DMS53 (cell line): ENCODE data around the gene OR10D3.
"Not testable (repeated sequence)": the region's sequence is repeated elsewhere in the genome, so short reads cannot be mapped to it uniquely, and the experiment has no call there.

Source experiments
- DNase-seq: peaks from one replicate; lab custom pipeline; 2025; lab: John Stamatoyannopoulos, UW

The OR10D3 gene

GRCh38 chr11:124183068-124183467, at the start of gene OR10D3:
TSS of gene OR10D3 (plus strand) at chr11:124183345. CDS start at chr11:124185270, 1,925 bp downstream.
- DNase-seq = no peak

DNA sequence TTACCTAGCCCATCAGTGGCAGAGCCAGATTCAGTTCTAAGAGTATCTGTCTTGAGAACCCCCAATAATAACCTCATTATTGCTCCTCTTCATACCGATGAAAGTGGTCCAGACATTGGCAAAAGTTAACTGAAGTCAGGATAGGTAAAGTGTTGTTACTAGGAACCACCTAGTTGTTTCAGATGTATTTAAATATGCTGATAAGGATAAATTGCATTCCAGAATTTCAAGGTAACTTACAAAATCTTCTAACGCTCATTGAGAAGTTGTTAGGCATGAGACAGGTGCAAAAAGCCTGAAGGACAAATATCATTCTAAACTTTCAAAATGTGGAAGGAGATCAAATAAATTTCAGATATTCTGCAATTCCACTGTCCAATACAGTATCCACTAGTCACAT, 40.1 kb upstream of the OR10D3 start:
- no peak for DNase-seq

GRCh38 chr11:124147951-124148350, 35.2 kb upstream of the OR10D3 start:
- no peak for DNase-seq

GRCh38 chr11:124150684-124151083, 32.5 kb upstream of the OR10D3 start:
- DNase-seq = no peak

DNA sequence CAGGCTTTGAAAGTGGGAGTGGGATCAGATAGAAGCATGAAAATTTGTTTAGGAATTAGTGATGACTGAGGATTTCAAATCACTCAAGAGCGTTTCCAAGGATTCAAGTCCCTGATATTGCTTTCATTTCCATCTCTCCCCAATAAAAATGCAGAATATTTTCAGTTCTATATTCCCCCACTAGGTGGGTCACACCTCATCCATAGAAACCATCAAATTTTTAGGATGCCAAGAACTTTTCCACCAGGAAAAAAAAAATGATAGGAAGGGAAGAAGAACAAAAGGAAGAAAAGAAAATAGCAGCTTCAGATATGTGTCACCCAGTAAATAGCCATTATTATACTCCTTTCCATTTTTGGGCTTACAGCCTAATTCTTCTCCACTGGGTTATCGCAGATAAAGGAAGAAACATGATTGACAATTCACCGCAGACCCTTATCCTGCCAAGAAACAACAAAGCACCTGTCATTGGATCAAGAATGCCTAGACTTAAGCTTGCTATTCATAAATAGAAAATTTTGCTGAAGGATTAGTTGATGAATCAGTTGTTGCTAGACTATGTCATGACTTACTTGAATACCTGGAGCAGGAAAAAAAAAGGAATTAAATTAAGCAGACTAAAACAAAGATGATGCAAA, 30.3 kb upstream of the OR10D3 start:
- no peak for DNase-seq

- DNase-seq = no peak
These were observed 29.3 kb upstream of the OR10D3 start for GRCh38 chr11:124153821-124154220.

GRCh38 chr11:124159481-124159880, 23.7 kb upstream of the OR10D3 start:
- DNase-seq = no peak

- no peak for DNase-seq
These were observed 22.2 kb upstream of the OR10D3 start for GRCh38 chr11:124160986-124161385.

DNA sequence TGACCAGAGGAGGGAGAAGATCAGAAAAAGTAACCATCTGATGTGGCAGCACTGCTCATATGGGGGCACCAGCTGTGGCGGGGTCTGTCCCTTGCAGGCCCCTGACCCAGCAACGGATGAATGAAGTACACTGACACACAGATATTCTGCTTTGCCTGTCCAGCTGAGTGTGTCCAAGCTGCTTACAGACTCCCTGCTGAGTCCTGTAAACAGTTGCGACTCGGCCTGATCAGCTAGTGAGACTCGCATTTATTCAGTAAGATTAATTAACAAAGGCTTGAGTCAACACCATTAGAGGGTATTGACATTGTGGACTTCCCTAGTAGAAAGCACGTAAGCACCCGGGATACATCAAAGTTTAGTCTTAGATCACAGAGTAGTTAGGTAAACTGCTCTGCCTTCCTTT, 15.3 kb upstream of the OR10D3 start:
- DNase-seq = peak; percentile 61

DNA sequence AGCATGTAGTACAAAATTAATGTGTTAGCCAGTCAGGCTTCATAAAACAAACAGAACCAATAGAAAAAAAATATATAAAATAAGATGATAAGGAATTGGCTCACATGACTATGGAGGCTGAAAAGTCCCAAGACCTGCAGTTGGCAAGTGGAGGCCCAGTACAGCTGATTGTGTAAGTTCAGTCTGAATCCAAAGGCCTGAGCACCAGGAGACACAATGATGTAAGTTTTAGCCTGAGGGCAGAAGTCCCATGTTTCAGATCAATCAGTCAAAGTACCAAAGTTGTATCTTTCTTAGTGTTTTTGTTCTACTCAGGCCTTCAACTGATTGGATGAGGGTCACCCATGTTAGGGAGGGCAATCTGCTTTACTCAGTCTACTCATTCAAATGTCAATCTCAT, 14.3 kb upstream of the OR10D3 start:
- DNase-seq = peak; percentile 14

DNA sequence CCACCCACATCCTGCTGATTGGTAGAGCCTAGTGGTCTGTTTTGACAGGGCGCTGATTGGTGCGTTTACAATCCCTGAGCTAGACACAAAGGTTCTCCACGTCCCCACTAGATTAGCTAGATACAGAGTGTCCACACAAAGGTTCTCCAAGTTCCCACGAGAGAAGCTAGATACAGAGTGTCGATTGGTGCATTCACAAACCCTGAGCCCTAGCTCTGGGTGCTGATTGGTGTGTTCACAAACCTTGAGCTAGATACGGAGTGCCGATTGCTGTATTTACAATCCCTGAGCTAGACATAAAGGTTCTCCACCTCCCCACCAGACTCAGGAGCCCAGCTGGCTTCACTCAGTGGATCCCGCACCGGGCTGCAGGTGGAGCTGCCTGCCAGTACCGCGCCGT, 12.8 kb upstream of the OR10D3 start:
- not testable (repeated sequence) for DNase-seq

- DNase-seq = no peak
These were observed 12.2 kb upstream of the OR10D3 start for GRCh38 chr11:124170801-124171586.

- peak; percentile 38 for DNase-seq
These were observed 11.0 kb upstream of the OR10D3 start for GRCh38 chr11:124172101-124172500.

DNA sequence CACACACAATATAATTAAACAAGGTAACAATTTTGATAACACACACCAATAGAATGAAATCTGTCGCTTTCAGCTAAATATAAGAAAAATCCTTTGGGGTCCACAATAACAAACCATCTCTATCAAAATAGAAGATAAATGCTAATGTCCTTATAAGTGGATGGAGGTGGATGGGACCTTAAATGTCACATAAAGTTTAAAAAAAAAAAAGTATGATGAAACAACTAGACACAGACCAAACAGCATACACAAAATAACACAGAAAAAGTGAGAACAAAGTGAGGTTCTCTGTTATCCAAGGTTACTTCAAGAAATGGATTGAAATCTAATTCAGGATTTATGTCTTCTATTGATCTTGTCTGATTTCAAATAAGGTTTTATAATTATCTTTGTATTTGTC, 10.5 kb upstream of the OR10D3 start:
- no peak for DNase-seq

GRCh38 chr11:124174001-124174583, 9.1 kb upstream of the OR10D3 start:
- peak; percentile 99 for DNase-seq

DNA sequence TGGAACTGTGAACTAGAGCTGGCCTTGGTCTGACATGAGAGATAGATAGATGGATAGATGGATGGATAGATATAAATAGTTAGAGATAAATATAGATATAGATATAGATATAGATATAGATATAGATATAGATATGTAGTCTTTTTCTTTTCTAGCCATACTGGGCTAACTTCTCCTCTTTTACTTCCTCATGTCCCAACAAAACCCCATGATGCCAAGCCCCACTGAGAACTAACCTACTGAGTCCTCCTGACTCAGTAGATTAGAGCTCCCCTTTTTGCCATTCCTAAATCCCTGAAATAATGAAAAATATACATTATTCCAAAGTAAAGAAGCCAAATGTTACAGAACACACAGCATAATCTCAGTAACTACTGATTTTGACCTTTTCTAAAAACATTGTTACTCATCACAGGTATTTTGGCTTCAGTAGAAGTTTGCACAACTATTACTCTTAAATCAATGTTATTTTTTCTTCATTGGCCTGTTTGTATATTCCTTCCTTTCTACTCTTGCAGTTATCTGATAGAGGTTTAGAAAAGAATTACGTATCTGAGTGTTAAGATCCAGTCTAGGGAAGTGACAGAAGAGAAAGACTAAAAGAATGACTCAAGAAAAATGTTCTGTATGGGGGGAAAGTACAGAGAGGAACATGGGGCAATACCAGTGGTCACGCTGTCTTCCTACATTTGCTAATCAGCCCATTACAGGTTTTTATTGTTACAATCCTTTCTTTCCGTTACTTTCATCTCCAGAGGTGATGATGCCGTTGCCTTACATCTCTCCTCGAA, 6.0 kb upstream of the OR10D3 start:
- DNase-seq = no peak

DNA sequence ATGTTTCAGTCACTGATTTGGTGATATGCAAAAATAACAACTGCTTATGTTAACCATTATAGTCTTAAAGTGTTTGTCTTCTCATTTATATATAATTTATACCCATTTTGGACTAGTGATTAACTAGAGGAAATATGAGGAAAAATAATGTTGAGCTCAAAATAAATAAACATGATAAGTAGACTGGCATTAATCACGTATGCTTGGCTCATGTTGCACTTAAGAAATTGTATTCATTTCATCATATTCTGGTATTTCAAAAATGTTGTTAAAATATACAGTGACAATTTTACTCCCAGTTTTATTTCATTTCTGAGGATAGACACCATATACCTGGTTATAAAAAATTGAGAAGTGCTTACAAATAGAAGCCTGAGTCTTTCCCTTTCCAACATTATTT, 3.8 kb upstream of the OR10D3 start:
- no peak for DNase-seq

- no peak for DNase-seq
These were observed 7.4 kb downstream of the OR10D3 start for GRCh38 chr11:124190298-124191139.

DNA sequence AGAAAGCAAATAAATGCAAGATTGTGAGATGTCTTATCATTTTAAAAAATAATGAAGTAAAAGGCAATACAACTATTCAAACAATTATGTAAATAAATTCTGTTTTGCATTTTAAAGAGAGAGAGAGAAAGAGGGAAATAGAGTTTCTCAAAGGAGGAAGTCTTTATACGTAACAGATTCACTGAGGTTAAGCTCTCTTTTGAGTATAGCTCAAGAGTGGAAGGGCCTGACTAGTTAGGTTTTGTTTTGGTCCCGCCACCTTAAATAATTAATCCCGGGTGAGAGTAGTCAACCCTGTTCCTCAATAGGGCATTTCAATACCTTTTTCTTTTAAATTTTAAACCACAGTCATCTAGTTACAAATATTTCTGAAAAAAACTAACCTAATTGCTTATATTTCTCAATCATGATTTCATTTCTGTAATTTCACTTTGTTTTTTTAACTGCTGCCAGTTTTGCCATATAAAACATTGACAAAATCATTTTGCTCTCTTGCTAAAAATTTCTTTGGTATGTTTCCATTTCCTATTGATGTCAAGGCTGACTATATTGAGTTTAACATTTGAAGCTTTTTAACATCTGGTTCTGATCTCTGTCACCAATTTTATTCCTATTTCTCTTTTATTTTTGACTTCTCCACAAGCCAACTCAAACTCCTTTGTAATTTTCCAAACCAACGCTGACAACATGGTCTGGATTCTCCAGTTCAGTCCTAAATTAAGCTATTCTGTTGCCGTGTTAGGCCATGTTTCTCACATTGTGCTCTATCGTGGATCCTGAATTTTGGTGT, 10.3 kb downstream of the OR10D3 start:
- no peak for DNase-seq

GRCh38 chr11:124194293-124195188, 11.4 kb downstream of the OR10D3 start:
- no peak for DNase-seq
